ENCODE data around the gene KIAA0825. TPM values are rescaled to one million over a fixed set of nuclear protein-coding genes. Genes with fewer than 3 reads are reported as not detected.

The KIAA0825 gene
- polyA plus RNA-seq, 1 donor from 2014 or later: 5.1 TPM

DNA sequence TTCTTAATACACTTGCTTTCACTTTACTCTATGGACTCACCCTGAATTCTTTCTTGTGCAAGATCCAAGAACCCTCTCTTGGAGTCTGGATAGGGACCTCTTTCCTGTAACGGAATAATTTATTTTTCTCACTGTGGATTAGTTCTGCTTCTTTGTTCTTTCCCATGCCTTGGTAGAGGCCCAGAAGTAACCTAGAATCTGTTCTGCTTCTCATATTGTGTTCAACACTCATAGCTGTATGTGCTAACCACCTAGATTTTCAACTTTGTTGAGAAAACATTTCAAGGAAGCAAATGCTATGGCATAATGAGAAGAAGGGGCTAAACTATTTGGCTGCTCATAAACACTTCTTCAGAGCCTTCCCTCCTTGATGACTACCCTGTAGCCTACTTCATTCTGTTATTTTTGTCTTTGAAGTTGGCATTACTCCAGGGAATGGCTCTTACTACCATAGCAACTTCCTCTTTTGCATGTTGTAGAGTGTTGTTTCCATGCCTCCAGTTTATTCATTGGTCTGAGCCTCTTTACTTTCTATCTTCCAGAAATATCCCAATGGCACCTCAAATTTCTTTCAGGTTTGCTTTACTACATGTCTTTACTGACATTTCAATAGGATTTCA is 74.3 kb downstream of the KIAA0825 start:
- no peak overlapping the region for H3K4me2 ChIP-seq (ENCODE audit: low read length)
- TF ChIP-seq, protein P1, sequence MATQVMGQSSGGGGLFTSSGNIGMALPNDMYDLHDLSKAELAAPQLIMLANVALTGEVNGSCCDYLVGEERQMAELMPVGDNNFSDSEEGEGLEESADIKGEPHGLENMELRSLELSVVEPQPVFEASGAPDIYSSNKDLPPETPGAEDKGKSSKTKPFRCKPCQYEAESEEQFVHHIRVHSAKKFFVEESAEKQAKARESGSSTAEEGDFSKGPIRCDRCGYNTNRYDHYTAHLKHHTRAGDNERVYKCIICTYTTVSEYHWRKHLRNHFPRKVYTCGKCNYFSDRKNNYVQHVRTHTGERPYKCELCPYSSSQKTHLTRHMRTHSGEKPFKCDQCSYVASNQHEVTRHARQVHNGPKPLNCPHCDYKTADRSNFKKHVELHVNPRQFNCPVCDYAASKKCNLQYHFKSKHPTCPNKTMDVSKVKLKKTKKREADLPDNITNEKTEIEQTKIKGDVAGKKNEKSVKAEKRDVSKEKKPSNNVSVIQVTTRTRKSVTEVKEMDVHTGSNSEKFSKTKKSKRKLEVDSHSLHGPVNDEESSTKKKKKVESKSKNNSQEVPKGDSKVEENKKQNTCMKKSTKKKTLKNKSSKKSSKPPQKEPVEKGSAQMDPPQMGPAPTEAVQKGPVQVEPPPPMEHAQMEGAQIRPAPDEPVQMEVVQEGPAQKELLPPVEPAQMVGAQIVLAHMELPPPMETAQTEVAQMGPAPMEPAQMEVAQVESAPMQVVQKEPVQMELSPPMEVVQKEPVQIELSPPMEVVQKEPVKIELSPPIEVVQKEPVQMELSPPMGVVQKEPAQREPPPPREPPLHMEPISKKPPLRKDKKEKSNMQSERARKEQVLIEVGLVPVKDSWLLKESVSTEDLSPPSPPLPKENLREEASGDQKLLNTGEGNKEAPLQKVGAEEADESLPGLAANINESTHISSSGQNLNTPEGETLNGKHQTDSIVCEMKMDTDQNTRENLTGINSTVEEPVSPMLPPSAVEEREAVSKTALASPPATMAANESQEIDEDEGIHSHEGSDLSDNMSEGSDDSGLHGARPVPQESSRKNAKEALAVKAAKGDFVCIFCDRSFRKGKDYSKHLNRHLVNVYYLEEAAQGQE (IDR thresholded peaks at IDR 0.05; ENCODE audit: borderline replicate concordance): no peak
- TF ChIP-seq, protein P2, sequence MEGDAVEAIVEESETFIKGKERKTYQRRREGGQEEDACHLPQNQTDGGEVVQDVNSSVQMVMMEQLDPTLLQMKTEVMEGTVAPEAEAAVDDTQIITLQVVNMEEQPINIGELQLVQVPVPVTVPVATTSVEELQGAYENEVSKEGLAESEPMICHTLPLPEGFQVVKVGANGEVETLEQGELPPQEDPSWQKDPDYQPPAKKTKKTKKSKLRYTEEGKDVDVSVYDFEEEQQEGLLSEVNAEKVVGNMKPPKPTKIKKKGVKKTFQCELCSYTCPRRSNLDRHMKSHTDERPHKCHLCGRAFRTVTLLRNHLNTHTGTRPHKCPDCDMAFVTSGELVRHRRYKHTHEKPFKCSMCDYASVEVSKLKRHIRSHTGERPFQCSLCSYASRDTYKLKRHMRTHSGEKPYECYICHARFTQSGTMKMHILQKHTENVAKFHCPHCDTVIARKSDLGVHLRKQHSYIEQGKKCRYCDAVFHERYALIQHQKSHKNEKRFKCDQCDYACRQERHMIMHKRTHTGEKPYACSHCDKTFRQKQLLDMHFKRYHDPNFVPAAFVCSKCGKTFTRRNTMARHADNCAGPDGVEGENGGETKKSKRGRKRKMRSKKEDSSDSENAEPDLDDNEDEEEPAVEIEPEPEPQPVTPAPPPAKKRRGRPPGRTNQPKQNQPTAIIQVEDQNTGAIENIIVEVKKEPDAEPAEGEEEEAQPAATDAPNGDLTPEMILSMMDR (IDR thresholded peaks at IDR 0.05; ENCODE audit: poor library complexity, severe bottlenecking): no peak
- TF ChIP-seq SMC3 (conservative IDR thresholded peaks at IDR 0.05; ENCODE audit: poor library complexity) (no peak), EP300 (conservative IDR thresholded peaks at IDR 0.05; ENCODE audit: poor library complexity, severe bottlenecking) (no peak), POLR2AphosphoS5 (IDR thresholded peaks at IDR 0.05) (no peak), TAF1 (IDR thresholded peaks at IDR 0.05; ENCODE audit: low read depth) (no peak), MXI1 (conservative IDR thresholded peaks at IDR 0.05; ENCODE audit: poor library complexity, severe bottlenecking) (no peak), RAD21 (conservative IDR thresholded peaks at IDR 0.05) (no peak), EZH2 (IDR thresholded peaks at IDR 0.05; ENCODE audit: borderline replicate concordance, insufficient read depth, low read length, poor library complexity, severe bottlenecking) (no peak)
- H3K9me2 ChIP-seq (ENCODE audit: insufficient read depth, low read length): no peaks in the 10 kb centered on the region
- H3K36me3 ChIP-seq (ENCODE audit: insufficient read depth, low read length): no peaks in the 10 kb centered on the region
- H4K20me1 ChIP-seq (ENCODE audit: insufficient read depth): no peaks in the 10 kb centered on the region
- no peak overlapping the region for H3K4me3 ChIP-seq (ENCODE audit: low read length)
- H3K9ac ChIP-seq (ENCODE audit: low read length): no peak overlapping the region
- no peaks in the 10 kb centered on the region for H3K27me3 ChIP-seq (ENCODE audit: insufficient read depth, low read depth, low read length)
- no peaks in the 10 kb centered on the region for H3K79me2 ChIP-seq (replicated peaks; ENCODE audit: insufficient read depth, low read length)
- no peaks in the 10 kb centered on the region for H3F3A ChIP-seq (ENCODE audit: insufficient read depth, low read length, poor library complexity, severe bottlenecking)
- no peaks in the 10 kb centered on the region for H3K9me3 ChIP-seq (ENCODE audit: low read length)
- no peak overlapping the region for H2AFZ ChIP-seq (ENCODE audit: low read depth, low read length)
- no peak overlapping the region for H3K27ac ChIP-seq (ENCODE audit: low read length)

DNA sequence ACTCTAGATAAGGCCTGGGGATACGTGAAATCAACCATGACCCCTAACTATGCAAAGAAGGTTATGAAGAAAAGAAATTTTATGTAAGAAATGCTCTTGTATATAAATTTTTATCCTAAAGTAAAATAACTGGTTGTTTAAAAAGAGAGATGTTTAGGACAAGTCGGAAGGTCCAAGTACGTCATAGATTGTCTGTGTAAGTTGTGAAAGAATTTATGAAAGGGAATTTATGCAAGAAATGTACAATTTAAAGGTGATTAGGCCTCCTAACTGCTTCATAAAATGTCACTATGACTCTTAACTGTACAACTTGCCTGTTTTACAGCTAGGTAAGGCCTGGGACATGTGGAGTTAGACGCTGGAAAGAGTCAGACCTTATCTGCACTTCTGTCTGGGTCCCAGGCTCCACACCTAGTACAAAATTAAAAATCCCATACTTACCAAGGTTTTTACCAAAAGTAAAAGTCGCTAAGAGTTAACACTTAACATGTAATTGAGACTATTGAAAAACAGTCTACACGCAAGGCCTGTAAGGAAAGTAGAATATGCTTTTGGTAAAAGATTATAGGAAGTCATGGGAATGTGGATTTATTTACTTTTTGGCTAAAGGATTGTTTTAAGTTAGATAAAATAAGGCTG is 77.4 kb downstream of the KIAA0825 start:
- Histone ChIP-seq H3K79me2 (replicated peaks; ENCODE audit: insufficient read depth, low read length) (no peaks in the 10 kb centered on the region), H3K4me3 (ENCODE audit: low read length) (no peak overlapping the region)

More for the DNA sequence above, 77.4 kb downstream of the KIAA0825 start:
- Histone ChIP-seq H4K20me1 (ENCODE audit: insufficient read depth) (no peaks in the 10 kb centered on the region), H3F3A (ENCODE audit: insufficient read depth, low read length, poor library complexity, severe bottlenecking) (no peaks in the 10 kb centered on the region), H3K9me2 (ENCODE audit: insufficient read depth, low read length) (no peaks in the 10 kb centered on the region), H2AFZ (ENCODE audit: low read depth, low read length) (no peak overlapping the region), H3K27ac (ENCODE audit: low read length) (no peak overlapping the region), H3K4me2 (ENCODE audit: low read length) (no peak overlapping the region), H3K36me3 (ENCODE audit: insufficient read depth, low read length) (no peaks in the 10 kb centered on the region), H3K9ac (ENCODE audit: low read length) (no peak overlapping the region), H3K27me3 (ENCODE audit: insufficient read depth, low read depth, low read length) (no peaks in the 10 kb centered on the region), H3K9me3 (ENCODE audit: low read length) (no peaks in the 10 kb centered on the region)
- TF ChIP-seq SMC3 (conservative IDR thresholded peaks at IDR 0.05; ENCODE audit: poor library complexity) (no peak), EZH2 (IDR thresholded peaks at IDR 0.05; ENCODE audit: borderline replicate concordance, insufficient read depth, low read length, poor library complexity, severe bottlenecking) (no peak), POLR2AphosphoS5 (IDR thresholded peaks at IDR 0.05) (no peak), EP300 (conservative IDR thresholded peaks at IDR 0.05; ENCODE audit: poor library complexity, severe bottlenecking) (no peak), TAF1 (IDR thresholded peaks at IDR 0.05; ENCODE audit: low read depth) (no peak)
- TF ChIP-seq, protein P2 (IDR thresholded peaks at IDR 0.05; ENCODE audit: poor library complexity, severe bottlenecking): no peak
- TF ChIP-seq, protein P1 (IDR thresholded peaks at IDR 0.05; ENCODE audit: borderline replicate concordance): no peak
